ENCODE results near the gene DCHS2.

DNA sequence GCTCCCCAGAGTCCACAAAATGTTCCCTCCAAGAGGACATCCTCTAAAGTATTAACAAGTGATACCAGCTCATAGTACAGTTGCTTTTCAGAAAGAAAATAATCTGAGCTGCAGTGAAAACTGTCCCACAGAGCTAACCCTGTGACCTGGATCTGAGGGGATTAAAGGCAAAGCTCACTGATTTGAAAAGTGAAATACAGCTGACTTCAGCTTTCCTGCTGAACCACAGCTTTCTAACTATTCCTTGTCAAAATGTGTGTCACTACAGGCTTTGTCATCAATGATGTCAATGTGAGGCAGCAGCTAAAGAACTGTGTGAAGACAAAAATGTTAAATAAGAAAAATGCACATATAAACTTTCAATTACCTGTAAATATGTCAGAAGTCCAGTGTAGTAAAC lies 36.9 kb downstream of the DCHS2 start:
- TF ChIP-seq SIN3A (IDR thresholded peaks at IDR 0.05; ENCODE audit: borderline replicate concordance, insufficient read depth, low read length): no peak
- TF ChIP-seq REST (IDR thresholded peaks at IDR 0.05; ENCODE audit: insufficient read depth in 1 of 2, low read depth in 2 of 2, low read length in 2 of 2): no peak
- TF ChIP-seq TAF1 (IDR thresholded peaks at IDR 0.05; ENCODE audit: borderline replicate concordance, insufficient read depth, low read length): no peak
- TF ChIP-seq POLR2AphosphoS5 (IDR thresholded peaks at IDR 0.05; ENCODE audit: low read depth, low read length): no peak
- TF ChIP-seq FOXP2 (optimal IDR thresholded peaks at IDR 0.05; ENCODE audit: borderline replicate concordance, extremely low read depth, extremely low read length, insufficient read depth): no peak
